Measurements from ENCODE around the gene VASH1.

The VASH1 gene

DNA sequence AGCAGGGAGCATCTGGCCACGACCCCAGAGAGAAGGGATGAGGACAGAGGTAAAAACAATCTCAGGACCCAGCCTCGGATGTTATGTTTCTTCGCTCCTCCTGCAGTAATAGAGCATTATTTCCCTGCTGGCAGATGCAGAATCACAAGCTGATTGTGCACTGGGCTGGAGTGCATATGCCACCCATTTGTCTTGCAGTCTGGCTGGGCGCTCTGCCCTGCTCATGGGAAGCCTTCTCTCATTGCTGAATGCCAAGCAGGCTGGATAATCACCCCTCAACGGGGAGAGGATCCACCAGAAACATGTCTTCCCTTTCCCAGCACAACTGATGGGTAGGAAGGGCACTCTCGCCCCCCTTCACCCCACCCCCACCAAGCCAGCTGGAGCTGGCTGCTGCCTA, 8.5 kb upstream of the VASH1 start:
- no peak for DNase-seq

- DNase-seq: no peak
Measured at GRCh38 chr14:76753541-76754198, 7.6 kb upstream of the VASH1 start.

DNA sequence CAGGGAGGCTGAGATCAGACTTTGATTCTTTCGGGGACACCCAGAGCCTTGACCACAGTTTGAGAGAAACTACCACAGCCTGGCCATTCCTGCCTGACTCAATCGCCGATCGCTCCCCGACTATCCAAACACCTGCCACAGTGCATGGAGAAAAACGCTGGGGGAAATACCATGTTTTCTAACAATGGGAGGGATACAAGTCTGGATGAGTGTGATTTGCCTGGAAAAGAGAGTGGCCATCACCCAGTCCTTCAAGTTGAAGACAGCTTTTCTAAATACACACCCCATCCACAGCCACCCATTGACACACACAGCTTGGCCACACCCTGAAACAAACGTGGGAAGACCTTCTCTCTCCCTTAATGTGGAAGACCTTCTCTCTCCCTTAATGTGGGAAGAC, 6.7 kb upstream of the VASH1 start:
- DNase-seq: no peak

DNA sequence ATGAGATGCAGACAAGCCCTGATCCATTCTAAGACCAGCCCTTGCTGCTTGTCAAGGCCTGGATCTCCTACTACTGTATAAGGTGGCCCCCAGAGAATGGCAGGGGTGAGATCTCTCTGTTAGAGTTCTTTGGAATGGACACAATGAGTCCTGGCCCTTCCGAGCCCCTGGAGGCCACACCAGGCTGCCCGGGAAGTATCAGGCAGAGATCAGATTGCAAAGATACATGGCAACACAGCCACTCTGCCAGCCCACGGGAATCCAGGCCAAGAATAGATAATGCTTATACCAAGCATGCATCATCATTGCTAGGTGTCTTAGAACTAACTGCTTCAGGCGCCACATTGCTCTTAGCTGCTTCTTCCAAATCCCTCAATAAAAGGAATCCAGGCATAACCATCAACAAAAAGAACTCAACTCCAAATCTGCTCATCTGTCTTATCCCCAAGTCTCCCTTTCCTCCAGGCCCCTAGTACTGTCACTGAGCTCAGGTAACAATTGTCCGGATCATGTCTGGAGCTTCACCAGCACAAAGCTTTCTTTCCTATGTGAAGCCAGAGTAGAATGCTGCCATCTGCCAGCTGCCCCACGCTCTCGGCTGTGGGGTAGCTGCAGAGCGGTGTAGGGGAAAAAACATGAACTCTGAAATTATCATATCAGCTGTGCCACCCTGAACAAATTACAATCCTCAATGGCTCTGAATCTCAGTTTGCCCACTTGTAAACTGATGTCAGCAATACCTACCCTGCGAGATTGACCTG, 5.5 kb upstream of the VASH1 start:
- no peak for DNase-seq

DNA sequence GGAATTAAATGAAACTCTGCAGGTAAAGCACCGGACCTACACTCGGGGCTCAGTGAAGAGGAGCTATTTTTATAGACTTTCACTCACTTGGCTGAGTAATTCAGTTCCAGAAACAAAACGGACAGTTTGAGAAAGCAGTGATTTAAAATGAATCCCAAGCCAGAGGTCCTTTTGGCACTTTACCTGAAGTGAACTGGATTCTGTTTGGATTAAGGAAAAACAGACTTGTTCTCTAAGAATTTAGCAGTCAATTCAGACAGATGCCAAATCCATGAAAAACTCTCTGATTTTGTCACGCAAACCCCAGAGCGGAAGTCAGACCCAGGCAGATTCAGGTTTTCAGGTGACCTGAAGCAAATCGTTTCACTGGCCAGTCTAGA, 4.9 kb upstream of the VASH1 start:
- no peak for DNase-seq

DNA sequence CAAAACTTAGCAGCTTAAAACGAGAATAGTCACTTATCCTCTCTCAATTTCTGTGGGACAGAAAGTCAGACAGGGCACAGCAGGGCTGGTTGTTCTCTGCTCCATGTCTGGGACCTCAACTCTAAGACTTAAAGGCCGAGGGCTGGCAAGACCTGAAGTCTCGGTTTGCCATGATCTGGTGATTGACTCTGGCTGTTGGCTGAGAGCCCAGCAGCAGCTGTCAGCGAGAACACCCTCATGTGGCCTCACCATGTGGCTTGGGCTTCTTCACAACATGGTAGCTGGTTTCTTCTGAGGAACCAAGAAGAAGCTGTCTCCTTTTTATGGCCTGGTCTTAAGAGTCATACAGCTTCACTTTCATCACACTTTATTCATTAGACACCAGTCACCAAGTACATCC, 1.7 kb upstream of the VASH1 start:
- DNase-seq: no peak

DNA sequence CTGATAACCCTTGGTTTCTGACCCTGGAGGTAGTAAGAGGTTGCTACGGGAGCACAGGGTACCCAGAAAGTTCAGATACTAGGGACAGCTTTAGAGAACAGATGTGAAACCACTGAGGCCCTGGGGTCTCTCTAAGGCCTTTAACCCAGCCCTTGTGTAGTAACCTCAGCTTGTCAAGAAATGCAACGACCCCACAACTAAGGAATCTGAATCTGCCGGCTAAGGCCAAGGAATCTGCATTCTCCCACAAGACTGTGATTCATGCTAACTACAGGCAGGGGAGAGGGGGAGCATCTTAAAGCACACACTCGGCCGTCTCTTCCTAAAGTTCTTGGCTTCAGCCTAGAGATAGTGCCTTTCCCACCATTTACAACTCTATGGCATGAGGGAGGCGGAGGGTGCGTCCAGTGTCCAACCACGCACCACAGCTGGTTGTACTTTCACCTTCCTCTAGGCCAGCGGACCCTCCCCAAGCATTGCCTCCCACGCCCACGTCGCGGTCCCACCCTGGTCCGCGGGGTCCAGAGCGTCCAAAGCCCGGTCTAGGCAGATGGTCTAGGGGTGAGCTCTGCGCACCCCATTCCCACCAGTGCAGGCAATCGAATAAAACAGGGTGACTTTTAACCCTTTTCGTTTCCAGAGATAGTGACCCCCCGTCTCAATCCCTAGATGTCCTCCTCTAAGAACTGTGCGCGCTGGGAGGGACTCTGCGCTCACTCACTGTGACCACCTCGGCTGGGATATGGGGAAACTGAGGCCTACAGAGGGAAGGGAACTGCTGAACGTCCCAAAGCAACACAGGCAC, 735 bp upstream of the VASH1 start:
- DNase-seq: no peak

GRCh38 chr14:76761960-76762410, 717 bp downstream of the VASH1 start:
- DNase-seq: no peak

GRCh38 chr14:76762411-76763095, 1.3 kb downstream of the VASH1 start:
- DNase-seq: no peak

DNA sequence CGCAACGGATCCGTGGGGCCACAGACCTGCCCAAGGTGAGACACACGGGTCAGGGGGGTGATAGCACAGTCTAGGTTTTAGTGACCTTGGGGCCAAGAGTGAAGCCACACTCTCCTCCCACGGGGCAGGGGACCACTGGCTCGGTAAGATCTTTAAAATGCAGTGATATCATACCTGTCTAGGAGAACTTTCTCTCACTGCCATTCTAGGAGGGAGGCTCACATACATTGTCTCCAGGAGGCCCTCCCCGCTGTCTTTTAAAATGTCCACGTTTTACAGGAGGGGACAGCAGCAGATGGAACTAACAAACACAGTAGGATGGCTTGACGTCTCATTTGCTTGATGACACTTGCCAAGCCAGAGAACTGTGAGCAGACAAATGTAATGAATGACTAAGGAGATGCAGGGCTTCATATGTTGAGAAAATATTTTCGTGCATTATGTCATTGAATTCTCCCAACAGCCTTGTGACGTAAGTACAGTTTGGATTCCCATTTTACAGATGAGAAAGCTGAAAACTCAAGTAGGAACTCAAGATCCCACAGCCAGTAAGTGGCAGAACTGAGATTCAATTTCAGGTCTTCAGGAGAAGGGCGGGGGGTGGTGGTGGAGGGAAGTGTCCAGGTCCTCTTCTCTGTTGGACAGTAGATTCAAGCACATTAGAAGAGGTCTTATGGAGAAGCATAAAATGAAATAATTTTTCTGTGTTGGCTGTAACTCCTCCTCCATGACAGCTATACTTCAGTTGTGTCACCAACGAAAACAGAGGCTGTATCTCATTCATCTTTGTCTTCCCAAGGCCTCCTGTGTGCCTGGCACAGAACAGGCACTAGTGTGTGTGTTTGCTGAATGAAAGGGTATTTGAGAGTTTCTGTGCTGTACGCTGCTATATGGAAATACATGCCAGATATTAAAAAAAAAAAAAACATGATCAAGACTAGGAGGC, 2.1 kb downstream of the VASH1 start:
- DNase-seq: no peak

- no peak for DNase-seq
Measured at GRCh38 chr14:76765461-76765931, 4.2 kb downstream of the VASH1 start.

GRCh38 chr14:76767681-76768656, 6.7 kb downstream of the VASH1 start:
- peak; percentile 86 to 91 for DNase-seq

DNA sequence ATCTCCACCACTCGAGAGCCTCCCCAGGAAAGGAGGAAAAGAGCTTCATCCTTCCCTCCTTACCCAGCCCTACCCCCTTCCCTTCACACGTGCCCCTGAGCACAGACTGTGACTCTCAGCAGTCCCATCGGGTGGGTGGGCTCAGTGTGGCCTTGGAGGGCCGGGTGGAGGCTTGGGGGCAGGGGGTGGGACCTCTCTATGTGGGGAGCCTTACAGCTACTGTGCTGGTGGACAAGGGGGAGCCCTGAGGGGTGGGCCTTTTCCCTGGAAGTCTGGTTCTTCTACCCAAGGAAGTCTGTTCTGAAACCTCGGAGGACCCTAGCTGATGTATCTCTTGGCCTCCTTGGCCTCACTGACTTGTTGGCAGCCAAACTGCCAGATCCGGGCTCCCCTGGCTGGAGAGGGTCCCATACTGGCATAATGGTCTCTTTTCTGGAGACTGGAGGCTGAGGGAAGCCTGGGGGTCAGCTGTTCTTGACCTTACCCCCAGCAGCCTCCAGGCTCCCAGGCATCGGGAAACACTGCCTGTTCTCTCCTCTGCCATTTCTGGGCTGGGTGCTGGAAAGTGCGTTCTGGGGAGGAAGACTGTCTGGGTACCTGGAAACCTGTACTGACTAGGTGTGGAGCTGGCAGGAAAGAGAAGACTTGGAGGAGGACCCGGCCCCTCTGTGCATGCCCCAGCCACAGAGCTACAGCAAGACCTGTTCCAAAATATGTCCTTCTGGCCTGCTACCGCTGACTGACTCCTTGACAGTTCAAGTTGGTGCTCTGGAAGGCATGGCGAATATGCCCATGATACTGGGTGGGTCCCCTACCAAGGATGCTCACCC, 7.6 kb downstream of the VASH1 start:
- no peak for DNase-seq

GRCh38 chr14:76769636-76770292, 8.5 kb downstream of the VASH1 start:
- DNase-seq: no peak

GRCh38 chr14:76770521-76771436, 9.5 kb downstream of the VASH1 start:
- no peak for DNase-seq

GRCh38 chr14:76771437-76771980, 10.2 kb downstream of the VASH1 start:
- no peak for DNase-seq
